Fibroblast of the aortic adventitia (primary cell): ENCODE data around the gene DNAJC25. TPM values are rescaled to one million over a fixed set of nuclear protein-coding genes. Genes with fewer than 3 reads are reported as not detected.
"Not testable (repeated sequence)": the region's sequence is repeated elsewhere in the genome, so short reads cannot be mapped to it uniquely, and the experiment has no call there.

Source experiments
- DNase-seq: peaks from one replicate; pipeline ENCODE4 v3.0.0-alpha.2; 2010; ENCODE audit warnings: low read depth
- H3K4me3 ChIP-seq: 2 replicates; pipeline ENCODE4 v1.5.1; 2011; ENCODE audit warnings: low read depth, mild to moderate bottlenecking, control low read depth, low read length, moderate library complexity
- CTCF ChIP-seq: IDR thresholded peaks from 2 replicates; pipeline ENCODE4 v1.5.1; 2011; ENCODE audit warnings: mild to moderate bottlenecking, low read length, control low read depth, inconsistent platforms; ENCODE audit not compliant: insufficient read depth
- total RNA-seq: library from RNA; depleted of rRNA; stranded (reverse); fragments of >200 nt; gene quantifications from 2 replicates; pipeline ENCODE4 v1.2.3, GENCODE V29; 2012; ENCODE audit warnings: low replicate concordance

The DNAJC25 gene
- total RNA-seq, 1 donor = 12.7 TPM

- no peak overlapping the region for H3K4me3 ChIP-seq
- no peak for DNase-seq
- no peak for TF ChIP-seq CTCF
These were observed 21.0 kb upstream of the DNAJC25 start for GRCh38 chr9:111610149-111610548.

- DNase-seq = no peak
- no peak overlapping the region for H3K4me3 ChIP-seq
- TF ChIP-seq CTCF = no peak
These were observed 20.3 kb upstream of the DNAJC25 start for GRCh38 chr9:111610845-111611244.

- no peak for DNase-seq
- TF ChIP-seq CTCF = no peak
- no peak overlapping the region for H3K4me3 ChIP-seq
These were observed 17.6 kb upstream of the DNAJC25 start for GRCh38 chr9:111613436-111614040.

- DNase-seq = no peak
- no peak for TF ChIP-seq CTCF
These were observed 15.2 kb upstream of the DNAJC25 start for GRCh38 chr9:111615928-111616327.

DNA sequence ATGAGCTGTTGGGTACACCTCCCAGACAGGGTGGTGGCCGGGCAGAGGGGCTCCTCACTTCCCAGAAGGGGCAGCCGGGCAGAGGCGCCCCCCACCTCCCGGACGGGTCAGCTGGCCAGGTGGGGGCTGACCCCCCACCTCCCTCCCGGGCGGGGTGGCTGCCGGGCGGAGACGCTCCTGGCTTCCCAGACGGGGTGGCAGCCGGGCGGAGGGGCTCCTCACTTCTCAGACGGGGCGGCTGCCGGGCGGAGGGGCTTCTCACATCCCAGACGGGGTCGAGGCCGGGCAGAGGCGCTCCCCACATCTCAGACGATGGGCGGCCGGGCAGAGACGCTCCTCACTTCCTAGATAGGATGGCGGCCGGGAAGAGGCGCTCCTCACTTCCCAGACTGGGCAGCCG is 13.8 kb upstream of the DNAJC25 start:
- H3K4me3 ChIP-seq, DNase-seq: not testable (repeated sequence)

More at GRCh38 chr9:111615928-111616327, 15.2 kb upstream of the DNAJC25 start:
- H3K4me3 ChIP-seq = no peak overlapping the region

GRCh38 chr9:111621895-111622480 is 9.1 kb upstream of the DNAJC25 start:
- peak; percentile 100 for TF ChIP-seq CTCF
- H3K4me3 ChIP-seq = no peak overlapping the region
- DNase-seq = peak; percentile 73

DNA sequence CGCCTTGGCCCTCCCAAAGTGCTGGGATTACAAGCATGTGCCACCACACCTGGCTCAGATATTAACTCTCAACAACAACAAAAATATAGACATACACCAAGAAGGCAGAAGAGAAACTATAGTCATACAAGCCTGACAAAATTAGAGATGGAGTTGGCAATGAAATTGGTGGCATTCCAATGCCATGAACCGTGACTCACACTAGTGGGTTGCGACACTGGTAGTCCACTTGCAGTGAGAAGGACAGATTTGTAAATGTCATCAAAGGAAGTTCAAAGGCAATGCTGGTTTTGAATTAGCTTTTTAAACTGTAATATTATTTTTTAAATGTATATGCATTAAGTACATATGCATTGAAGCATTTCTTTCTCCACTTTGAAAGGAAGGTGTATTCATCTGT is 8.5 kb upstream of the DNAJC25 start:
- H3K4me3 ChIP-seq = no peak overlapping the region
- DNase-seq = peak; percentile 87
- TF ChIP-seq CTCF = no peak
